ENCODE measurements around the gene ADGRG1. TPM values are rescaled to one million over a fixed set of nuclear protein-coding genes. Genes with fewer than 3 reads are reported as not detected.

Gene ADGRG1
- total and polyA plus RNA-seq, 2 donors (not counting 1 experiment from before 2014, with no cell fraction given): 0.20 to 0.61 TPM

DNA sequence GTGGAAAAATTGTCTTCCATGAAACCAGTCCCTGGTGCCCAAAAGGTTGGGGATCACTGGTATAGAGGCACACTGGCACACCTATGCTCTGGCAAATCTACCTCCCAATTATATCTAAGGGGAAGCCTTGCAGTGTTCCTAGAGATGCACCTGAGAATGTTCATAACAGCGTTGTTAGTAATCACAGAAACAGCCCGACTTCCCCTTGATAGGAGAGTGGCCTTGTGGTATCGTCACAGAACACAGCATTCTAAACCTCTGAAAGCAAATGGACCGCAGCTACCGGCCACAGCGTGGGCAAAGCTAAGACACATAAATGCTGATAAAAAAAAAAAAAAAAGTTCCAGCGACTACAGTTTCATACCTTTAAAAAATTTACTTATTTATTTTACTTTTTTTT is 39.1 kb upstream of the ADGRG1 start:
- H3K4me1 ChIP-seq (ENCODE audit: control insufficient read depth in 2 of 2, insufficient read depth in 2 of 2, low read length in 2 of 2): peaks cover 15 to 19% of the 10 kb centered on the region in 2 donors
- TF ChIP-seq EZH2 (IDR thresholded peaks at IDR 0.05; ENCODE audit: borderline replicate concordance, insufficient read depth, low read depth, low read length, poor library complexity, severe bottlenecking): no peak
- TF ChIP-seq, protein P1, sequence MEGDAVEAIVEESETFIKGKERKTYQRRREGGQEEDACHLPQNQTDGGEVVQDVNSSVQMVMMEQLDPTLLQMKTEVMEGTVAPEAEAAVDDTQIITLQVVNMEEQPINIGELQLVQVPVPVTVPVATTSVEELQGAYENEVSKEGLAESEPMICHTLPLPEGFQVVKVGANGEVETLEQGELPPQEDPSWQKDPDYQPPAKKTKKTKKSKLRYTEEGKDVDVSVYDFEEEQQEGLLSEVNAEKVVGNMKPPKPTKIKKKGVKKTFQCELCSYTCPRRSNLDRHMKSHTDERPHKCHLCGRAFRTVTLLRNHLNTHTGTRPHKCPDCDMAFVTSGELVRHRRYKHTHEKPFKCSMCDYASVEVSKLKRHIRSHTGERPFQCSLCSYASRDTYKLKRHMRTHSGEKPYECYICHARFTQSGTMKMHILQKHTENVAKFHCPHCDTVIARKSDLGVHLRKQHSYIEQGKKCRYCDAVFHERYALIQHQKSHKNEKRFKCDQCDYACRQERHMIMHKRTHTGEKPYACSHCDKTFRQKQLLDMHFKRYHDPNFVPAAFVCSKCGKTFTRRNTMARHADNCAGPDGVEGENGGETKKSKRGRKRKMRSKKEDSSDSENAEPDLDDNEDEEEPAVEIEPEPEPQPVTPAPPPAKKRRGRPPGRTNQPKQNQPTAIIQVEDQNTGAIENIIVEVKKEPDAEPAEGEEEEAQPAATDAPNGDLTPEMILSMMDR (IDR thresholded peaks at IDR 0.05): no peak
- peaks cover 23% of the 10 kb centered on the region for H3K27me3 Mint-ChIP-seq
- DNase-seq (no peak), ATAC-seq (ENCODE audit: low read depth) (no peak)
- H3K4me2 ChIP-seq (replicated peaks; ENCODE audit: low read depth, low read length, poor library complexity, severe bottlenecking): no peak overlapping the region
- POLR2A ChIA-PET: no interaction called here
- no peaks in the 10 kb centered on the region for H3K9me3 ChIP-seq (ENCODE audit: control extremely low read depth in 1 of 3, control insufficient read depth in 2 of 3, insufficient read depth in 1 of 3, low read length in 2 of 3)
- H3K4me1 Mint-ChIP-seq: peaks cover 21% of the 10 kb centered on the region
- H2AFZ ChIP-seq (ENCODE audit: insufficient read depth, low read depth, low read length, poor library complexity, severe bottlenecking): no peak overlapping the region
- no peak overlapping the region for H3K27ac ChIP-seq (ENCODE audit: low read length in 2 of 2)
- H4K20me1 ChIP-seq (ENCODE audit: control insufficient read depth, insufficient read depth, low read length, poor library complexity, severe bottlenecking): no peaks in the 10 kb centered on the region
- intact Hi-C loops (cut with micrococcal nuclease): no loop called here
- CTCF ChIA-PET: interaction anchor here (0.7 to 1.4 kb wide), 6 partner anchors 17 to 1090 kb away, joined by 3 to 5 read pairs (median 3); no protein-coding TSS in a partner anchor
- no peaks in the 10 kb centered on the region for H3K9me3 Mint-ChIP-seq (ENCODE audit: insufficient read depth)
- peaks cover 0 to 4% (median 0%) of the 10 kb centered on the region in 4 experiments for H3K27me3 ChIP-seq (replicated peaks in 1 of 4; ENCODE audit: control extremely low read depth in 1 of 4, control insufficient read depth in 3 of 4, insufficient read depth in 4 of 4, low read length in 3 of 4)
- H3K27ac Mint-ChIP-seq: no peak overlapping the region
- no peak overlapping the region for H3K4me3 Mint-ChIP-seq
- H3K79me2 ChIP-seq (ENCODE audit: control insufficient read depth, insufficient read depth, low read length): no peaks in the 10 kb centered on the region
- no peaks in the 10 kb centered on the region for H3K36me3 ChIP-seq (replicated peaks in 1 of 2; ENCODE audit: control extremely low read depth in 1 of 2, control insufficient read depth in 1 of 2, extremely low read depth in 1 of 2, insufficient read depth in 2 of 2, low read length in 1 of 2)
- no peak overlapping the region for H3K4me3 ChIP-seq (ENCODE audit: control extremely low read depth in 1 of 5, extremely low read depth in 1 of 5, insufficient read depth in 1 of 5, low read depth in 2 of 5, low read length in 4 of 5)
- WGBS (ENCODE audit: insufficient coverage): 86% methylated on average over 3 of the region's 7 CpGs
- no peak overlapping the region for H3K9ac ChIP-seq (ENCODE audit: low read length)

DNA sequence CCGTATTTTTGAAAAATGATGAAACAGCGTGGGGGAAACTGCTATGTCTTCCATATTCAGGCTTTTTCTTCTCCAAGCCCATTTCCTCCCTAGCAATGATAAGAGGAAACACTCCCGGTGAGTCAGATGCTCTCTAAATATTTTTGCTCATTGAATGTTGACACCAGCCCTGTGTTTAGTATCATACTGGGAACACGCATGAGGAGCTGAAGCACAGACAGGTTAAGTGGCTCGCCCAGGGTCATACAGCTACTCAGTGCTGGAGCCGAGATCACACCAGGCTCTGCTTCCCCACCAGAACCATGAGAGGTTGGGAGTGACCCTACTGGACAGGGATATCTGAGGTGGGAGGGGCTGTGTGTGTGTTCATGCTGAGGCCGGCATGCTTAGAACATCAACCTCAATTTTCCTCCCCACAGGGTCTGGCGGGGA is 37.8 kb upstream of the ADGRG1 start:
- ChIA-PET CTCF (interaction anchor here (0.6 to 2.0 kb wide), 12 partner anchors 8 to 411 kb away, joined by 3 to 12 read pairs (median 5); partner anchors contain the start of genes ADGRG5, CIAPIN1, COQ9 and USB1), POLR2A (no interaction called here)
- peaks cover 0 to under 1% (median 0%) of the 10 kb centered on the region in 3 donors for H3K9me3 ChIP-seq (ENCODE audit: control extremely low read depth in 1 of 3, control insufficient read depth in 2 of 3, insufficient read depth in 1 of 3, low read length in 2 of 3)
- ATAC-seq (ENCODE audit: low read depth): no peak
- peaks cover 15 to 19% of the 10 kb centered on the region in 2 donors for H3K4me1 ChIP-seq (ENCODE audit: control insufficient read depth in 2 of 2, insufficient read depth in 2 of 2, low read length in 2 of 2)
- H2AFZ ChIP-seq (ENCODE audit: insufficient read depth, low read depth, low read length, poor library complexity, severe bottlenecking): no peak overlapping the region
- Mint-ChIP-seq H3K4me3 (no peak overlapping the region), H3K4me1 (peaks cover 21% of the 10 kb centered on the region), H3K9me3 (ENCODE audit: insufficient read depth) (peaks cover 1% of the 10 kb centered on the region), H3K27ac (no peak overlapping the region), H3K27me3 (peaks cover 25% of the 10 kb centered on the region)
- H3K36me3 ChIP-seq (replicated peaks in 1 of 2; ENCODE audit: control extremely low read depth in 1 of 2, control insufficient read depth in 1 of 2, extremely low read depth in 1 of 2, insufficient read depth in 2 of 2, low read length in 1 of 2): no peaks in the 10 kb centered on the region
- H3K9ac ChIP-seq (ENCODE audit: low read length): no peak overlapping the region
- H4K20me1 ChIP-seq (ENCODE audit: control insufficient read depth, insufficient read depth, low read length, poor library complexity, severe bottlenecking): no peaks in the 10 kb centered on the region
- no peak overlapping the region for H3K4me3 ChIP-seq (ENCODE audit: control extremely low read depth in 1 of 5, extremely low read depth in 1 of 5, insufficient read depth in 1 of 5, low read depth in 2 of 5, low read length in 4 of 5)
- intact Hi-C loops (cut with micrococcal nuclease): loop anchor here (1.0 to 5.0 kb wide), 2 partner anchors 57 to 415 kb away; no protein-coding TSS in a partner anchor
- H3K27ac ChIP-seq (ENCODE audit: low read length in 2 of 2): no peak overlapping the region
- no peak for DNase-seq
- TF ChIP-seq, protein P1 (IDR thresholded peaks at IDR 0.05): no peak
- no peak for TF ChIP-seq EZH2 (IDR thresholded peaks at IDR 0.05; ENCODE audit: borderline replicate concordance, insufficient read depth, low read depth, low read length, poor library complexity, severe bottlenecking)
- H3K27me3 ChIP-seq (replicated peaks in 1 of 4; ENCODE audit: control extremely low read depth in 1 of 4, control insufficient read depth in 3 of 4, insufficient read depth in 4 of 4, low read length in 3 of 4): peaks cover 0 to 4% (median 0%) of the 10 kb centered on the region in 4 experiments
- no peaks in the 10 kb centered on the region for H3K79me2 ChIP-seq (ENCODE audit: control insufficient read depth, insufficient read depth, low read length)
- H3K4me2 ChIP-seq (replicated peaks; ENCODE audit: low read depth, low read length, poor library complexity, severe bottlenecking): no peak overlapping the region
- WGBS (ENCODE audit: insufficient coverage): 70% methylated on average over 4 of the region's 8 CpGs

Data from B cell (primary cell).